Measurements from ENCODE around the gene GSTO2.

DNA sequence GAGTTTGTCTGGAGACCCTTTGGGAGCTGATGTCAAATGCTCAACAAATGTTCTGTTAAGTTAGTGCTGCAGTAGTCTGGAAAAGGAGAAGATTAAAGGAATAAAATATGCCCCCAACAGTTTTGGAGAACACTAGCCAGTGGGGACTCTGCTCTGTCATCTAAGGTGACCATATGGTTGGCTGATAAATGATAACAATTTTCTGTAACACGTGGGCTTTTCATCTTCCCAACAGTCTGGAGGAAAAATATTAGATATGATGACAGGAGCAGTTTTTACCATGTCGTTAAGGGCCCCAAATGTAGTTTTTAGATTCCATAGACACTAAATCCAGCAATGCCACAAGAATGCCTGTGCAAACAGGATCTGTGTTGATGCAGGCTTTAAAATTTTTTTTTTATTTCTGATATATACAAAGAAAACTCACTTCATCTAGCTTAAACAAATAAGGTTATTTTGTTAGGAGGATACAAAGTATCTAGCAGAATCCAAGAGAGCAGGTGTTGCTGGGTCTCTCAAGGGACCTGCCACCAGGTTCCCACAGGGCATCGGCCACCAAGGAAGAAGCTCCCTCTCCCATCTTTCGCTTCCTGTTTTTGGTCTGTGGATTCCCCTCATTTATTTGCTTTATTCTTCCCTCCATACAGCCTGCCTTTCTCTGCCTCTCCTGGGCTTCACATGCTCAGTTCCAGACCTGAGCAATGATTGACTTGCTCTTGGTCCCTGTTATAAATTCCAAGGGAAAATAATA lies 78.5 kb downstream of the GSTO2 start:
- TF ChIP-seq EZH2 (IDR thresholded peaks at IDR 0.05) (no peak), POLR2AphosphoS5 (IDR thresholded peaks at IDR 0.05; ENCODE audit: borderline replicate concordance, low read depth, low read length) (no peak), FOXP2 (optimal IDR thresholded peaks at IDR 0.05; ENCODE audit: control extremely low read depth, extremely low read length, insufficient read depth) (no peak)

Data from SK-N-MC (cell line).